Measurements from ENCODE around the gene LIMA1.

DNA sequence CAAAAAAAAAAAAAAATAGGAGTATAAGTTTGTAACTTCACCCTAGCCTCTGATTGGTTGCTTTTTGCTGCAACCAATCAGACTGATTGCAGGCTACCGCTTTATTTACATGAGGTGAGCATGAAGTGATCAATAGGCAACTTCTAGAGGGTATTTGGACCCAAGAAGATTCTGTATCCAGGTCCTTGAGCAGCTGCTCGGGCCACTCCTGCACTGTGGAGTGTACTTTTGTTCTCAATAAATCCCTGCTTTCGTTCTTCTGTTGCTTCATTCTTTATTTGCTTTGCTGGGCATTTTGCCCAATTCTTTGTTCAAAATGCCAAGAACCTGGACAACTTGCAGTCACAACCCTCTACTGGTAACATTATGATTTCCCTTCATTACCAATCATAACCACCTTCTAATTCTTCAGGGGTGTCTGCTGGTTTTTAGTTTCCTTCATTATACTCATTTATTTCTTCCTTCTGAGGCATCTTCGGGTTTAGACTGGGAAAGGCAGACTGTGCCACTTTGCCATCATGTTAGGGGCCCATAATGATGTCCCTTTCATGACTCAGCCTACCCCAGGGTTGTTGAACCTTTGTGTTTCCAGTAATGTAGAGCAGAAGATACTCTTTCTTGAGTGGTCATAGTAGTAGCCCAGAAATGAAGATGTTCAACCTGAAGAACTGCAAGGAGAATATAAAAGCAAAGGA, 43.4 kb upstream of the LIMA1 start:
- TF ChIP-seq EZH2 (IDR thresholded peaks at IDR 0.05) (no peak), POLR2AphosphoS5 (IDR thresholded peaks at IDR 0.05; ENCODE audit: borderline replicate concordance, low read depth, low read length) (no peak), FOXP2 (optimal IDR thresholded peaks at IDR 0.05; ENCODE audit: control extremely low read depth, extremely low read length, insufficient read depth) (no peak)

Data from SK-N-MC (cell line).